A673 (cell line): ENCODE results near the gene STIP1. TPM values are rescaled to one million over a fixed set of nuclear protein-coding genes. Genes with fewer than 3 reads are reported as not detected.

Experiments used
- BruUV-seq: library from RNA; stranded (reverse); fragments of 400-500 nt; replicated peaks from 2 replicates; lab custom pipeline; 2021; lab: Mats Ljungman, UMichigan
- CTCF ChIA-PET: fragments of 300-600 bp; sonication (Branson Sonifier 250); formaldehyde crosslinking; loops from one replicate; lab custom pipeline; 2022; ENCODE audit warnings: antibody characterized with exemption; lab: Charles Lee
- POLR2A ChIA-PET: fragments of 300-600 bp; sonication (Branson Sonifier 250); formaldehyde crosslinking; loops from one replicate; lab custom pipeline; 2022; ENCODE audit warnings: antibody characterized with exemption; ENCODE audit not compliant: low non-redundant PET; lab: Charles Lee
- DNase-seq: peaks from one replicate; pipeline ENCODE4 v3.0.0-alpha.2; 2015; ENCODE audit warnings: low spot score
- H3K27ac ChIP-seq: fragments of 200-600 bp; sonication (generic); 2 replicates; pipeline ENCODE4 v1.5.1; 2016; ENCODE audit warnings: mixed run types, low read depth, mild to moderate bottlenecking, mixed read lengths, antibody characterized with exemption, low read length; ENCODE audit not compliant: poor library complexity, severe bottlenecking
- H3K27me3 ChIP-seq: fragments of 200-600 bp; sonication (generic); replicated peaks from 2 replicates; pipeline ENCODE4 v1.6.1; 2017; ENCODE audit warnings: mixed run types, low read depth, mild to moderate bottlenecking, mixed read lengths, antibody characterized with exemption, low read length; ENCODE audit not compliant: insufficient read depth, poor library complexity
- H3K36me3 ChIP-seq: fragments of 200-600 bp; sonication (generic); 2 replicates; pipeline ENCODE4 v1.6.1; 2016; ENCODE audit warnings: mixed run types, mild to moderate bottlenecking, mixed read lengths, antibody characterized with exemption, low read length; ENCODE audit not compliant: insufficient read depth, poor library complexity, severe bottlenecking
- H3K4me1 ChIP-seq: fragments of 200-600 bp; sonication (generic); 2 replicates; pipeline ENCODE4 v1.6.1; 2017; ENCODE audit warnings: mixed run types, mild to moderate bottlenecking, mixed read lengths, antibody characterized with exemption, low read length; ENCODE audit not compliant: insufficient read depth, poor library complexity, severe bottlenecking
- H3K4me3 ChIP-seq: fragments of 200-600 bp; sonication (generic); 2 replicates; pipeline ENCODE4 v1.5.1; 2016; ENCODE audit warnings: low read depth, mixed run types, mild to moderate bottlenecking, mixed read lengths, low read length; ENCODE audit not compliant: poor library complexity, severe bottlenecking
- H3K9me3 ChIP-seq: fragments of 200-600 bp; sonication (generic); 2 replicates; pipeline ENCODE4 v1.6.1; 2016; ENCODE audit warnings: mixed run types, low read depth, mild to moderate bottlenecking, mixed read lengths, antibody characterized with exemption, low read length; ENCODE audit not compliant: poor library complexity, severe bottlenecking
- CTCF ChIP-seq: fragments of 300-800, 200-600 bp; sonication (generic); conservative IDR thresholded peaks from 2 replicates; pipeline ENCODE4 v1.5.1; 2017; ENCODE audit warnings: low read depth, mild to moderate bottlenecking, antibody characterized with exemption, low read length, moderate library complexity, mixed read lengths
- EZH2 ChIP-seq: fragments of 200-600 bp; sonication (generic); IDR thresholded peaks from 2 replicates; pipeline ENCODE4 v1.6.1; 2017; ENCODE audit warnings: borderline replicate concordance, low read depth, mild to moderate bottlenecking, mixed read lengths, antibody characterized with exemption, low read length; ENCODE audit not compliant: poor library complexity, severe bottlenecking
- intact Hi-C: fragments of 100-400 bp; cut with micrococcal nuclease; formaldehyde crosslinking; loops from one replicate; pipeline ENCODE4 v1.10.0; 2022; ENCODE audit not compliant: unreplicated experiment
- total RNA-seq: library from RNA; stranded (reverse); gene quantifications from 2 replicates; pipeline ENCODE4 v1.2.3, GENCODE V29; 2021

Gene STIP1
- total RNA-seq, 1 experiment from 2014 or later = 577 TPM

- Histone ChIP-seq H3K9me3 (no peaks in the 10 kb centered on the region), H3K27ac (peak overlapping the region; percentile 10), H3K4me1 (peaks cover 36% of the 10 kb centered on the region), H3K36me3 (peaks cover 12% of the 10 kb centered on the region), H3K4me3 (peak overlapping the region; percentile 99), H3K27me3 (no peaks in the 10 kb centered on the region)
- ChIA-PET CTCF (interaction anchor here (0.5 to 2.0 kb wide), 2 partner anchors 43 to 674 kb away, joined by 3 to 6 read pairs; no protein-coding TSS in a partner anchor), POLR2A (no interaction called here)
- BruUV-seq = no TSS peak
- peak; percentile 49 for DNase-seq
- no peak for TF ChIP-seq EZH2
- no peak for TF ChIP-seq CTCF
- intact Hi-C loops = loop anchor here (5.0 kb wide), 1 partner anchor 41 kb away; the partner anchor contains the start of gene FERMT3
These were observed 62.0 kb downstream of the STIP1 start for GRCh38 chr11:64247729-64248531.

- no TSS peak for BruUV-seq
- no peak for DNase-seq
- CTCF ChIA-PET = interaction anchor here (0.5 to 2.0 kb wide), 2 partner anchors 44 to 674 kb away, joined by 3 to 6 read pairs; no protein-coding TSS in a partner anchor
- H3K27me3 ChIP-seq = no peaks in the 10 kb centered on the region
- peaks cover 8% of the 10 kb centered on the region for H3K36me3 ChIP-seq
- no peak overlapping the region for H3K27ac ChIP-seq
- TF ChIP-seq EZH2 (no peak), CTCF (no peak)
- POLR2A ChIA-PET = no interaction called here
- intact Hi-C loops = loop anchor here (5.0 kb wide), 1 partner anchor 41 kb away; the partner anchor contains the start of gene FERMT3
- H3K4me3 ChIP-seq = no peak overlapping the region
- peaks cover 34% of the 10 kb centered on the region for H3K4me1 ChIP-seq
- no peaks in the 10 kb centered on the region for H3K9me3 ChIP-seq
These were observed 62.6 kb downstream of the STIP1 start for GRCh38 chr11:64248578-64248977.

- Histone ChIP-seq H3K4me3 (no peak overlapping the region), H3K9me3 (no peaks in the 10 kb centered on the region), H3K27me3 (no peaks in the 10 kb centered on the region), H3K4me1 (peaks cover 31% of the 10 kb centered on the region), H3K36me3 (peaks cover 3% of the 10 kb centered on the region), H3K27ac (no peak overlapping the region)
- intact Hi-C loops = loop anchor here (5.0 kb wide), 1 partner anchor 42 kb away; the partner anchor contains the start of gene FERMT3
- ChIA-PET POLR2A (no interaction called here), CTCF (interaction anchor here (2.0 kb wide), 1 partner anchor 44 kb away, joined by 6 read pairs; no protein-coding TSS in a partner anchor)
- no peak for DNase-seq
- TF ChIP-seq CTCF (no peak), EZH2 (no peak)
- BruUV-seq = no TSS peak
These were observed 63.1 kb downstream of the STIP1 start for GRCh38 chr11:64249038-64249437.
